Fibroblast of lung (primary cell): ENCODE results near the gene TMEM132D.

ENCODE experiments used
- CTCF ChIP-seq, 2 donors: IDR thresholded peaks in 1 of 2; conservative IDR thresholded peaks in 1 of 2; 1 replicate in 1 of 2; 2 replicates in 1 of 2; pipeline ENCODE4 v1.5.1; 2011 to 2012; ENCODE audit warnings: low read length in 2 of 2, control low read depth in 1 of 2, inconsistent platforms in 1 of 2, low read depth in 1 of 2, mild to moderate bottlenecking in 1 of 2
- EZH2 ChIP-seq: IDR thresholded peaks from 2 replicates; pipeline ENCODE4 v1.5.1; 2012; ENCODE audit warnings: low read length, control low read depth, mild to moderate bottlenecking; ENCODE audit errors: missing control alignments

DNA sequence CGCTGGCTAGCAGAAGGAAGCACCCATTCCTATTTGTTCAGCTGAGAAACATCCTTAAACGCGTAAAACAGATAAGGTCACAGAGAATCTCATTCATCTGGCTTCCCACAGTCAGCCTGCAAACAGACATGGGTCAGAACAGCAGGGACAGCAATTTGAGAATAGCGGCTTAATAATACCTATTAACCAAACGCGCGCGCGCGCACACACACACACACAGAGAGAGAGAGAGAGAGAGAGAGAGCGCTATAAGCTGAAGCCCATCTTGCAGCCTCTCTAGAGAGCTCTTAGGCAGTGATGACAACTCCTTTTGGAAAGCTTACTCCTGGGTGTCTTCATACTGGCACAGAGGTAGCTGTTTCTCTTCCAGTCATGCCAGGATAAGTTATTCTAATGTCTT, 26.4 kb downstream of the TMEM132D start:
- TF ChIP-seq CTCF (conservative IDR thresholded peaks at IDR 0.05 in 1 of 2, IDR thresholded peaks at IDR 0.05 in 1 of 2; ENCODE audit: low read depth in 1 of 2, low read length in 2 of 2) = no peak
- TF ChIP-seq EZH2 = no peak
